Activated CD8-positive, alpha-beta memory T cell treated with anti-CD3 and anti-CD28 coated beads for 1 hour (primary cell): Measurements from ENCODE around the gene CSKMT.
"Not testable (repeated sequence)": the region's sequence is repeated elsewhere in the genome, so short reads cannot be mapped to it uniquely, and the experiment has no call there.

ENCODE experiments used
- DNase-seq, 2 donors: peaks; one replicate each; pipeline ENCODE4 v3.0.0-alpha.2; 2020; ENCODE audit warnings: low read depth in 1 of 2; ENCODE audit errors: extremely low read depth in 1 of 2

Gene CSKMT

GRCh38 chr11:62687508-62688396, 22.6 kb downstream of the CSKMT start:
- no peak for DNase-seq

GRCh38 chr11:62688491-62688890, 23.4 kb downstream of the CSKMT start:
- no peak for DNase-seq

GRCh38 chr11:62689421-62690183, 24.5 kb downstream of the CSKMT start, which contains the start of gene LRRN4CL:
LRRN4CL (minus strand) TSS chr11:62689530; CDS start chr11:62688508, 1,022 bp downstream.
- no peak for DNase-seq

GRCh38 chr11:62693624-62694023, 28.5 kb downstream of the CSKMT start:
- DNase-seq: not testable (repeated sequence)

GRCh38 chr11:62694455-62695167, 29.5 kb downstream of the CSKMT start:
- DNase-seq: peak; percentile 49 to 69

GRCh38 chr11:62702246-62702645, 37.1 kb downstream of the CSKMT start:
- DNase-seq: no peak

GRCh38 chr11:62703921-62704320, 38.8 kb downstream of the CSKMT start:
- DNase-seq: not testable (repeated sequence)

- no peak for DNase-seq
Observed at GRCh38 chr11:62705413-62705812, 40.3 kb downstream of the CSKMT start.

- peak; percentile 87 to 94 for DNase-seq
Observed at GRCh38 chr11:62705880-62706849, 41.1 kb downstream of the CSKMT start.

- DNase-seq: no peak
Observed at GRCh38 chr11:62706850-62707247, 41.7 kb downstream of the CSKMT start.

- no peak for DNase-seq
Observed at GRCh38 chr11:62707277-62707861, 42.3 kb downstream of the CSKMT start, which contains the start of the genes BSCL2 and GNG3. BSCL2 (minus strand) TSS chr11:62707424; CDS start chr11:62707195, 229 bp downstream. GNG3 (plus strand) TSS chr11:62707676; CDS start chr11:62708296, 620 bp downstream.

GRCh38 chr11:62708392-62708791, 43.3 kb downstream of the CSKMT start:
- DNase-seq: no peak

- peak in 1 of 2 donors; percentile 32 for DNase-seq
Observed at GRCh38 chr11:62708793-62709192, 43.7 kb downstream of the CSKMT start.

- peak; percentile 88 to 97 for DNase-seq
Observed at GRCh38 chr11:62709247-62710000, 44.3 kb downstream of the CSKMT start.

- no peak for DNase-seq
Observed at GRCh38 chr11:62710001-62710345, 44.9 kb downstream of the CSKMT start.

- DNase-seq: no peak
Observed at GRCh38 chr11:62712276-62712812, 47.2 kb downstream of the CSKMT start.

GRCh38 chr11:62712861-62713260, 47.7 kb downstream of the CSKMT start:
- no peak for DNase-seq

- DNase-seq: no peak
Observed at GRCh38 chr11:62713343-62713742, 48.2 kb downstream of the CSKMT start.
